ENCODE results near the gene CYBC1. TPM values are rescaled to one million over a fixed set of nuclear protein-coding genes. Genes with fewer than 3 reads are reported as not detected.

CYBC1 gene
- total RNA-seq, 2 donors from 2014 or later: 58.4 to 79.0 TPM

- Histone ChIP-seq H3K27me3 (no peaks in the 10 kb centered on the region), H3K36me3 (peaks cover 16% of the 10 kb centered on the region), H3K9me3 (no peaks in the 10 kb centered on the region), H3K27ac (no peak overlapping the region), H3K9ac (ENCODE audit: low read depth in 2 of 2, low read length in 2 of 2) (no peak overlapping the region), H3K4me1 (no peaks in the 10 kb centered on the region), H3K4me3 (no peak overlapping the region)
- no peak for TF ChIP-seq CTCF (IDR thresholded peaks at IDR 0.05)
- no peak for DNase-seq
- intact Hi-C loops (cut with DNase I): no loop called here
Measured at GRCh38 chr17:82474223-82475010, 23.9 kb upstream of the CYBC1 start.

- Histone ChIP-seq H3K4me3 (no peak overlapping the region), H3K9ac (ENCODE audit: low read depth in 2 of 2, low read length in 2 of 2) (no peak overlapping the region), H3K27ac (no peak overlapping the region), H3K9me3 (no peaks in the 10 kb centered on the region), H3K27me3 (no peaks in the 10 kb centered on the region), H3K36me3 (peaks cover 4% of the 10 kb centered on the region), H3K4me1 (no peaks in the 10 kb centered on the region)
- no peak for DNase-seq
- no peak for TF ChIP-seq CTCF (IDR thresholded peaks at IDR 0.05)
- intact Hi-C loops (cut with DNase I): no loop called here
Measured at GRCh38 chr17:82470065-82470464, 19.5 kb upstream of the CYBC1 start.

- Histone ChIP-seq H3K9ac (ENCODE audit: low read depth in 2 of 2, low read length in 2 of 2) (no peak overlapping the region), H3K27ac (no peak overlapping the region), H3K9me3 (no peaks in the 10 kb centered on the region), H3K27me3 (no peaks in the 10 kb centered on the region), H3K36me3 (peaks cover 12% of the 10 kb centered on the region), H3K4me3 (no peak overlapping the region), H3K4me1 (no peaks in the 10 kb centered on the region)
- no peak for TF ChIP-seq CTCF (IDR thresholded peaks at IDR 0.05)
- DNase-seq: no peak
- intact Hi-C loops (cut with DNase I): no loop called here
Measured at GRCh38 chr17:82468692-82469091, 18.1 kb upstream of the CYBC1 start.

GRCh38 chr17:82465023-82465603, 14.6 kb upstream of the CYBC1 start:
- Histone ChIP-seq H3K27me3 (no peaks in the 10 kb centered on the region), H3K36me3 (peaks cover 8% of the 10 kb centered on the region), H3K4me1 (peaks cover 3% of the 10 kb centered on the region), H3K4me3 (no peak overlapping the region), H3K9ac (ENCODE audit: low read depth in 2 of 2, low read length in 2 of 2) (no peak overlapping the region), H3K9me3 (no peaks in the 10 kb centered on the region), H3K27ac (no peak overlapping the region)
- no peak for DNase-seq
- intact Hi-C loops (cut with DNase I): no loop called here
- TF ChIP-seq CTCF (IDR thresholded peaks at IDR 0.05): no peak

- peaks cover 3% of the 10 kb centered on the region for H3K4me1 ChIP-seq
- no peaks in the 10 kb centered on the region for H3K9me3 ChIP-seq
- no peak for DNase-seq
- TF ChIP-seq CTCF (IDR thresholded peaks at IDR 0.05): no peak
- H3K27ac ChIP-seq: no peak overlapping the region
- no peak overlapping the region for H3K4me3 ChIP-seq
- intact Hi-C loops (cut with DNase I): no loop called here
- H3K27me3 ChIP-seq: no peaks in the 10 kb centered on the region
- no peak overlapping the region for H3K9ac ChIP-seq (ENCODE audit: low read depth in 2 of 2, low read length in 2 of 2)
- H3K36me3 ChIP-seq: peaks cover 8% of the 10 kb centered on the region
Measured at GRCh38 chr17:82464567-82464929, 14.0 kb upstream of the CYBC1 start.
